Epithelial cell of prostate (primary cell): ENCODE results near the gene CRTC1.
"Not testable (repeated sequence)": the region's sequence is repeated elsewhere in the genome, so short reads cannot be mapped to it uniquely, and the experiment has no call there.

Source experiments
- DNase-seq: peaks from one replicate; pipeline ENCODE4 v3.0.0-alpha.2; 2011; ENCODE audit warnings: low read depth, low spot score
- H3K27ac ChIP-seq: fragments of 450-650 bp; 2 replicates; pipeline ENCODE4 v1.5.1; 2017; ENCODE audit warnings: mild to moderate bottlenecking

The CRTC1 gene

GRCh38 chr19:18791315-18791678 lies 107.8 kb downstream of the CRTC1 start:
- no peak for DNase-seq
- no peak overlapping the region for H3K27ac ChIP-seq

GRCh38 chr19:18792661-18793060 lies 109.2 kb downstream of the CRTC1 start:
- no peak for DNase-seq
- H3K27ac ChIP-seq = no peak overlapping the region

- no peak overlapping the region for H3K27ac ChIP-seq
- no peak for DNase-seq
Measured at GRCh38 chr19:18793144-18794028, 109.9 kb downstream of the CRTC1 start.

- no peak for DNase-seq
- H3K27ac ChIP-seq = no peak overlapping the region
Measured at GRCh38 chr19:18794029-18794313, 110.5 kb downstream of the CRTC1 start.

- DNase-seq = no peak
- no peak overlapping the region for H3K27ac ChIP-seq
Measured at GRCh38 chr19:18794692-18795091, 111.2 kb downstream of the CRTC1 start.

- DNase-seq = no peak
- H3K27ac ChIP-seq = no peak overlapping the region
Measured at GRCh38 chr19:18795540-18795939, 112.1 kb downstream of the CRTC1 start.

GRCh38 chr19:18796239-18796638 lies 112.8 kb downstream of the CRTC1 start:
- no peak overlapping the region for H3K27ac ChIP-seq
- DNase-seq = no peak

- H3K27ac ChIP-seq = no peak overlapping the region
- no peak for DNase-seq
Measured at GRCh38 chr19:18798384-18799352, 115.2 kb downstream of the CRTC1 start.

- DNase-seq = no peak
- H3K27ac ChIP-seq = no peak overlapping the region
Measured at GRCh38 chr19:18799389-18799970, 116.0 kb downstream of the CRTC1 start.

- DNase-seq = no peak
- H3K27ac ChIP-seq = no peak overlapping the region
Measured at GRCh38 chr19:18800079-18800478, 116.6 kb downstream of the CRTC1 start.

GRCh38 chr19:18800636-18801035 lies 117.2 kb downstream of the CRTC1 start:
- no peak for DNase-seq
- no peak overlapping the region for H3K27ac ChIP-seq

GRCh38 chr19:18802354-18802753 lies 118.9 kb downstream of the CRTC1 start:
- no peak for DNase-seq
- no peak overlapping the region for H3K27ac ChIP-seq

- H3K27ac ChIP-seq = no peak overlapping the region
- DNase-seq = no peak
Measured at GRCh38 chr19:18803550-18804138, 120.2 kb downstream of the CRTC1 start.

- no peak overlapping the region for H3K27ac ChIP-seq
- DNase-seq = no peak
Measured at GRCh38 chr19:18804139-18804601, 120.7 kb downstream of the CRTC1 start.

- DNase-seq = no peak
- H3K27ac ChIP-seq = no peak overlapping the region
Measured at GRCh38 chr19:18804643-18805042, 121.2 kb downstream of the CRTC1 start.

GRCh38 chr19:18807861-18808331 lies 124.4 kb downstream of the CRTC1 start:
- no peak overlapping the region for H3K27ac ChIP-seq
- no peak for DNase-seq

- DNase-seq = no peak
- no peak overlapping the region for H3K27ac ChIP-seq
Measured at GRCh38 chr19:18809149-18809868, 125.8 kb downstream of the CRTC1 start.

- H3K27ac ChIP-seq, DNase-seq: not testable (repeated sequence)
Measured at GRCh38 chr19:18811638-18812037, 128.2 kb downstream of the CRTC1 start.

- no peak overlapping the region for H3K27ac ChIP-seq
- DNase-seq = no peak
Measured at GRCh38 chr19:18814063-18814462, 130.6 kb downstream of the CRTC1 start.

GRCh38 chr19:18815673-18816072 lies 132.2 kb downstream of the CRTC1 start:
- no peak for DNase-seq
- H3K27ac ChIP-seq = no peak overlapping the region
